WI38 (cell line): Measurements from ENCODE around the gene DSE.

Experiments used
- H3K4me3 ChIP-seq: 2 replicates; pipeline ENCODE4 v1.5.1; 2011; ENCODE audit warnings: low read depth, mild to moderate bottlenecking, control low read depth, low read length
- TF ChIP-seq, protein P1 (sequence below): IDR thresholded peaks from 2 replicates; pipeline ENCODE4 v1.5.1; 2012; ENCODE audit warnings: low read depth, mild to moderate bottlenecking, control low read depth, low read length

DSE gene

DNA sequence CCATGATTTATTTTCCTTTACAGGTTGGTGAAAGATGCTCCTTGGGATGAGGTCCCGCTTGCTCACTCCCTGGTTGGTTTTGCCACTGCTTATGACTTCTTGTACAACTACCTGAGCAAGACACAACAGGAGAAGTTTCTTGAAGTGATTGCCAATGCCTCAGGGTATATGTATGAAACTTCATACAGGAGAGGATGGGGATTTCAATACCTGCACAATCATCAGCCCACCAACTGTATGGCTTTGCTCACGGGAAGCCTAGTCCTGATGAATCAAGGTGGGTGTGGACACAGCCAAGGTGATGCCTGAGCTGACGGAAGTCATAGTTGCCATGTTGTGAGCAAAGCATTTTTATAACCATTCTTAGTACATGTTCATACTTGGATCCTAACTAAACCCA, 55.8 kb downstream of the DSE start:
- no peak overlapping the region for H3K4me3 ChIP-seq
- TF ChIP-seq, protein P1, sequence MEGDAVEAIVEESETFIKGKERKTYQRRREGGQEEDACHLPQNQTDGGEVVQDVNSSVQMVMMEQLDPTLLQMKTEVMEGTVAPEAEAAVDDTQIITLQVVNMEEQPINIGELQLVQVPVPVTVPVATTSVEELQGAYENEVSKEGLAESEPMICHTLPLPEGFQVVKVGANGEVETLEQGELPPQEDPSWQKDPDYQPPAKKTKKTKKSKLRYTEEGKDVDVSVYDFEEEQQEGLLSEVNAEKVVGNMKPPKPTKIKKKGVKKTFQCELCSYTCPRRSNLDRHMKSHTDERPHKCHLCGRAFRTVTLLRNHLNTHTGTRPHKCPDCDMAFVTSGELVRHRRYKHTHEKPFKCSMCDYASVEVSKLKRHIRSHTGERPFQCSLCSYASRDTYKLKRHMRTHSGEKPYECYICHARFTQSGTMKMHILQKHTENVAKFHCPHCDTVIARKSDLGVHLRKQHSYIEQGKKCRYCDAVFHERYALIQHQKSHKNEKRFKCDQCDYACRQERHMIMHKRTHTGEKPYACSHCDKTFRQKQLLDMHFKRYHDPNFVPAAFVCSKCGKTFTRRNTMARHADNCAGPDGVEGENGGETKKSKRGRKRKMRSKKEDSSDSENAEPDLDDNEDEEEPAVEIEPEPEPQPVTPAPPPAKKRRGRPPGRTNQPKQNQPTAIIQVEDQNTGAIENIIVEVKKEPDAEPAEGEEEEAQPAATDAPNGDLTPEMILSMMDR = no peak

DNA sequence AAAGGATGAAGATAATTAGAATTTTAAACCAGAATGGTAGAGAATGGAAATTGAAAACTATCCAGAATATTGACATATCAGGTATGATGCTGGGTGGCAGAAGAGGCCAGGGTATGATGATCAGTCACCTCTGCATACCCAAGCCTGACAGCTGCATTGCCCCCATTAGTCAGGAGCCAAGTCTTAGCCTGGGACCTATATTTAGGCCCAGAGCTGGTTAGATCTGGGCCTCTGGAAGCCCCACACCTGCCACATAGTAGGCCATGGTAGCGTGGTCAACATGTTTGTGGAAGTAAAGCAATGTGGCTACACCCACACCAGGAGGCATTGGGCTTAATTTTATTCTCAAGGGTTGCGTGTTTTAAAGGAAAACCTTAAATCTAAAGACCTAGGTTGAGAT, 58.4 kb downstream of the DSE start:
- H3K4me3 ChIP-seq = no peak overlapping the region

GRCh38 chr6:116430860-116431259, 60.1 kb downstream of the DSE start:
- no peak overlapping the region for H3K4me3 ChIP-seq
- TF ChIP-seq, protein P1 = no peak

More for the DNA sequence above, 58.4 kb downstream of the DSE start:
- TF ChIP-seq, protein P1 = no peak

DNA sequence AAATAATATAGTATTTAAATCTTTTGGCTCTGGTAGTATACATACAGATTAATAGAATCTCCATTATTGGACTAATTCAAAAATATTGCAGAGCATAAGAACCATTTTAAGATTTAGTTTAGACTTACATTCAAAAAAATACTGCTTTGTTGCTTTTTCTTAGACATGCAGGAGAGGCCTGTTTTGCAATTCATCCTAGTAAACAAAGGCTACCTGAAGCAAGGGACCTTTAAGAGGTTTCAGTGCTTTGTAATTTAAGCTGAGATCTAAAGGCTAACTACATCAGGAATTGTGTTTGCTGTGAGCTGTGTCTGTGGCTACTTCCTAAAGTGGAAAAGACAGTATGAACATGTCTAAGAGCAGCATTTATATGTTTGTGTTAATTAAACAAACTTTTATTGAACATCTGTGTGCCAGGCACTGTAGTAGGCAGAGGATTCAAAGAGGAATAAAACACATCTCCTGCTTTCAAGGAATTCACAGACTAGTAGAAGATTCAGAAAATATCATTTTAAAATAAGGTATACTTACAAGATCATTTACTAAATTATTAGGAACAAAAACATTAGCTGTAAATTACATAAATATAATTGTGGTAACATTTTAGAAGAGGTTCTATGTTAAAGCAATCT, 61.3 kb downstream of the DSE start:
- TF ChIP-seq, protein P1 = no peak
- H3K4me3 ChIP-seq = no peak overlapping the region

DNA sequence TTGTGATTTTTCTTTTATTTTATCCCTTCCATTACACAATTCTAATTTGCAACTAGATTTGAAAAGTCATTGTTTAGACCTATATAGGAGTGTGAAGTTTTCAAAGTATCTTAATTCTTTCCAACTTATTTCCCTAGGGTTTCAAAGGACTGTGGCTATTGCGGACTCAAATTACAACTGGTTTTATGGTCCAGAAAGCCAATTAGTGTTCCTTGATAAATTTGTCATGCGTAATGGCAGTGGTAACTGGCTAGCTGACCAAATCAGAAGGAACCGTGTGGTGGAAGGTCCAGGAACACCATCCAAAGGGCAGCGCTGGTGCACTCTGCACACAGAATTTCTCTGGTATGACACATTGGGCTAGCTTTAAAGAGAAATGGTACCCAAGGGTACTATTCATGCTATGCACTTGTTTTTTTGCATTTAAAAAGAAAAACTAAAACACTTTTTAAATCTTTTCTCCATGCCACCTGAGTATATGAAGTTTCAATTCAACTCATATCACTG, 62.5 kb downstream of the DSE start:
- TF ChIP-seq, protein P1 = no peak
- no peak overlapping the region for H3K4me3 ChIP-seq

DNA sequence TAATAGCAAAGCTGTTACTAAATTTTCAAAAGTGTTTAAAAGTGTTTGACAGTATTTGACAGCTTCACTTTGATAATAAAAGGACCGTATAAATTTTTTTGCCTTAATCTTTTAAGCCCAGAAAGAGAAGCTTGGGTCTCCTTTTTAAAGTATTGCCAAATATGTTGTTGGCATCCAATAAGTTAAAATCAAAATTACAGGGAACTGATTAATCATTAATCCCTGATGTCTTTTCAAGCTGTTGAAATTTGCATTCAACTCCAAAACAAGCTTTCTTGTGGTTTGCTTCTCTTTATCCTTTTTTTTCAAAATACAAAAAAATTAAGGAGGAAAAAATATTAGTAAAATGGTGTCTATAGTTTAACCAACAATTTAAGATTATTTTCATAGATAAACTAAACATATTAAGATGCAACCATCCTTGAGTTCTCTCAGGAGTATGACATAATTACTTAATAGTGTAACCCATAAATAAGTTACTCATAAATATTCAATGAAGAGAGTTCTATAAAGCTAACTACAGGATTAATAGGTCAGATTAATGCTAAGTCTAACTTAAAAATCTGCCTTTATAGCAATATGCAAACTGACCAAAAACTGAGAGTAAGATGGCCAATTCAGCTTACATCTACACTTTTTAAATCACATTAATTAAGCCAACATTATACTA, 63.4 kb downstream of the DSE start:
- H3K4me3 ChIP-seq = no peak overlapping the region
- TF ChIP-seq, protein P1 = no peak

- TF ChIP-seq, protein P1 = no peak
- H3K4me3 ChIP-seq = no peak overlapping the region
Measured at GRCh38 chr6:116436586-116436985, 65.8 kb downstream of the DSE start.
